SU-DHL-6 (cell line): ENCODE data around the gene PTPRN2.

Experiments used
- EZH2phosphoT487 ChIP-seq: fragments of 200-600 bp; sonication (generic), shearing (Covaris generic); conservative IDR thresholded peaks from 2 replicates; pipeline ENCODE4 v1.6.1; 2018; ENCODE audit warnings: mild to moderate bottlenecking, antibody characterized with exemption, low read length, moderate library complexity, mixed read lengths
- TF ChIP-seq, protein P1 (sequence below): fragments of 200-600 bp; sonication (generic); IDR thresholded peaks from one replicate; pipeline ENCODE4 v1.5.1; 2017; ENCODE audit warnings: antibody characterized with exemption, mild to moderate bottlenecking, low read length, moderate library complexity; ENCODE audit not compliant: insufficient read depth, poor library complexity, severe bottlenecking

DNA sequence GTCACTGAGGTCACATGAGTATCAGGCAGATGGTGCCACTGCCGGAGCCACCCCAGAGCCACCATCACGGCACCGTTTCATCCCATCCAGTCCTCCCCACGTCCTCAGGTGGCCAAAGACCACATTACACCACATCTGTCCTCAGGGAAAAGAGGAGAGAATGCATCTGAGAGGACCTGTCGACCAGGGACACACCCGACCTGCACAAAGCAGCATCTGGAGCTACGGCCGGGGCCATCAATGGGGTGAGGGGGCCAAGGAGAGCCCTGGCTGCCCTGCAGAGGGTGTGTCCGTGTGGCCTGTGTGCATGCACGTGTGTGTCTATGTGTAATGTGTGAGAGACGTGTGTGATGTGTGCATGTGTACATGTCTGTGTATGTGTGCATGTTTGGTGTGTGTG is 770.2 kb downstream of the PTPRN2 start:
- TF ChIP-seq, protein P1, sequence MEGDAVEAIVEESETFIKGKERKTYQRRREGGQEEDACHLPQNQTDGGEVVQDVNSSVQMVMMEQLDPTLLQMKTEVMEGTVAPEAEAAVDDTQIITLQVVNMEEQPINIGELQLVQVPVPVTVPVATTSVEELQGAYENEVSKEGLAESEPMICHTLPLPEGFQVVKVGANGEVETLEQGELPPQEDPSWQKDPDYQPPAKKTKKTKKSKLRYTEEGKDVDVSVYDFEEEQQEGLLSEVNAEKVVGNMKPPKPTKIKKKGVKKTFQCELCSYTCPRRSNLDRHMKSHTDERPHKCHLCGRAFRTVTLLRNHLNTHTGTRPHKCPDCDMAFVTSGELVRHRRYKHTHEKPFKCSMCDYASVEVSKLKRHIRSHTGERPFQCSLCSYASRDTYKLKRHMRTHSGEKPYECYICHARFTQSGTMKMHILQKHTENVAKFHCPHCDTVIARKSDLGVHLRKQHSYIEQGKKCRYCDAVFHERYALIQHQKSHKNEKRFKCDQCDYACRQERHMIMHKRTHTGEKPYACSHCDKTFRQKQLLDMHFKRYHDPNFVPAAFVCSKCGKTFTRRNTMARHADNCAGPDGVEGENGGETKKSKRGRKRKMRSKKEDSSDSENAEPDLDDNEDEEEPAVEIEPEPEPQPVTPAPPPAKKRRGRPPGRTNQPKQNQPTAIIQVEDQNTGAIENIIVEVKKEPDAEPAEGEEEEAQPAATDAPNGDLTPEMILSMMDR, result no peak
- no peak for TF ChIP-seq EZH2phosphoT487
